NCI-H187 treated with DMSO at 0.1 percent for 48 hours (cell line): ENCODE results near the gene KCNIP4.

Source experiments
- DNase-seq: peaks from one replicate; lab custom pipeline; 2025; lab: John Stamatoyannopoulos, UW

KCNIP4 gene

GRCh38 chr4:21045119-21045518 is 903.5 kb downstream of the KCNIP4 start:
- DNase-seq: no peak

- DNase-seq: no peak
These were observed 906.9 kb downstream of the KCNIP4 start for GRCh38 chr4:21041708-21042107.

- DNase-seq: no peak
These were observed 913.8 kb downstream of the KCNIP4 start for GRCh38 chr4:21034728-21035127.

- no peak for DNase-seq
These were observed 916.4 kb downstream of the KCNIP4 start for GRCh38 chr4:21032089-21032645.

GRCh38 chr4:21018817-21019216 is 929.8 kb downstream of the KCNIP4 start:
- DNase-seq: no peak

GRCh38 chr4:21013501-21013900 is 935.1 kb downstream of the KCNIP4 start:
- no peak for DNase-seq

GRCh38 chr4:21012851-21013331 is 935.7 kb downstream of the KCNIP4 start:
- no peak for DNase-seq

GRCh38 chr4:21011106-21011505 is 937.5 kb downstream of the KCNIP4 start:
- DNase-seq: no peak

- no peak for DNase-seq
These were observed 938.6 kb downstream of the KCNIP4 start for GRCh38 chr4:21009956-21010355.

GRCh38 chr4:21005647-21006046 is 942.9 kb downstream of the KCNIP4 start:
- DNase-seq: no peak

GRCh38 chr4:21002976-21003375 is 945.6 kb downstream of the KCNIP4 start:
- no peak for DNase-seq

- no peak for DNase-seq
These were observed 946.3 kb downstream of the KCNIP4 start for GRCh38 chr4:21002286-21002685.

- DNase-seq: no peak
These were observed 947.1 kb downstream of the KCNIP4 start for GRCh38 chr4:21001490-21001889.

GRCh38 chr4:20997886-20998285 is 950.7 kb downstream of the KCNIP4 start:
- DNase-seq: no peak

GRCh38 chr4:20995610-20996009 is 953.0 kb downstream of the KCNIP4 start:
- DNase-seq: no peak

GRCh38 chr4:20995015-20995414 is 953.6 kb downstream of the KCNIP4 start:
- no peak for DNase-seq

- no peak for DNase-seq
These were observed 956.6 kb downstream of the KCNIP4 start for GRCh38 chr4:20992002-20992401.

GRCh38 chr4:20987191-20987590 is 961.4 kb downstream of the KCNIP4 start:
- DNase-seq: no peak

- no peak for DNase-seq
These were observed 964.1 kb downstream of the KCNIP4 start for GRCh38 chr4:20984576-20984836.

- DNase-seq: no peak
These were observed 964.6 kb downstream of the KCNIP4 start for GRCh38 chr4:20983763-20984575.

- no peak for DNase-seq
These were observed 966.0 kb downstream of the KCNIP4 start for GRCh38 chr4:20982544-20982943.

GRCh38 chr4:20960291-20960690 is 988.3 kb downstream of the KCNIP4 start:
- DNase-seq: no peak

GRCh38 chr4:20954541-20954940 is 994.0 kb downstream of the KCNIP4 start:
- DNase-seq: no peak

- DNase-seq: no peak
These were observed 1003.6 kb downstream of the KCNIP4 start for GRCh38 chr4:20944961-20945360.
